ENCODE data around the gene RABGEF1.
"Not testable (repeated sequence)": the region's sequence is repeated elsewhere in the genome, so short reads cannot be mapped to it uniquely, and the experiment has no call there.

Gene RABGEF1

GRCh38 chr7:66779669-66780409 is 39.3 kb downstream of the RABGEF1 start:
- TF ChIP-seq CTCF (IDR thresholded peaks at IDR 0.05; ENCODE audit: insufficient read depth, missing control alignments): no peak
- FAIRE-seq: no peak
- no peak for DNase-seq (ENCODE audit: insufficient read length, low spot score)

- FAIRE-seq (no peak), DNase-seq (ENCODE audit: insufficient read length, low spot score) (no peak)
- no peak for TF ChIP-seq CTCF (IDR thresholded peaks at IDR 0.05; ENCODE audit: insufficient read depth, missing control alignments)
Observed at GRCh38 chr7:66781408-66782090, 41.0 kb downstream of the RABGEF1 start.

- FAIRE-seq; DNase-seq (ENCODE audit: insufficient read length, low spot score): not testable (repeated sequence)
Observed at GRCh38 chr7:66782875-66783274, 42.3 kb downstream of the RABGEF1 start.

- FAIRE-seq; DNase-seq (ENCODE audit: insufficient read length, low spot score): not testable (repeated sequence)
Observed at GRCh38 chr7:66783887-66784595, 43.5 kb downstream of the RABGEF1 start.

- TF ChIP-seq CTCF (IDR thresholded peaks at IDR 0.05; ENCODE audit: insufficient read depth, missing control alignments): no peak
- FAIRE-seq (no peak), DNase-seq (ENCODE audit: insufficient read length, low spot score) (no peak)
Observed at GRCh38 chr7:66790196-66790595, 49.7 kb downstream of the RABGEF1 start.

- no peak for DNase-seq (ENCODE audit: insufficient read length, low spot score)
- TF ChIP-seq CTCF (IDR thresholded peaks at IDR 0.05; ENCODE audit: insufficient read depth, missing control alignments): no peak
- FAIRE-seq: no peak
Observed at GRCh38 chr7:66790725-66791124, 50.2 kb downstream of the RABGEF1 start.

GRCh38 chr7:66800591-66800990 is 60.1 kb downstream of the RABGEF1 start:
- DNase-seq (ENCODE audit: insufficient read length, low spot score) (no peak), FAIRE-seq (no peak)
- TF ChIP-seq CTCF (IDR thresholded peaks at IDR 0.05; ENCODE audit: insufficient read depth, missing control alignments): no peak

GRCh38 chr7:66804001-66804400 is 63.5 kb downstream of the RABGEF1 start:
- no peak for TF ChIP-seq CTCF (IDR thresholded peaks at IDR 0.05; ENCODE audit: insufficient read depth, missing control alignments)
- no peak for FAIRE-seq

More at GRCh38 chr7:66804001-66804400, 63.5 kb downstream of the RABGEF1 start:
- DNase-seq (ENCODE audit: insufficient read length, low spot score): no peak
